SKM-1 treated with dmso at 0.1 percent for 144 hours (cell line): Measurements from ENCODE around the gene SLC16A8.
"Not testable (repeated sequence)": the region's sequence is repeated elsewhere in the genome, so short reads cannot be mapped to it uniquely, and the experiment has no call there.

Source experiments
- DNase-seq: peaks from one replicate; lab custom pipeline; 2025; ENCODE audit not compliant: unreplicated experiment; lab: John Stamatoyannopoulos, UW

Gene SLC16A8

GRCh38 chr22:38086942-38087341 lies 3.0 kb upstream of the SLC16A8 start:
- DNase-seq, result no peak

GRCh38 chr22:38086001-38086845 lies 2.2 kb upstream of the SLC16A8 start:
- no peak for DNase-seq

GRCh38 chr22:38085501-38085900 lies 1.5 kb upstream of the SLC16A8 start:
- DNase-seq, result no peak

- no peak for DNase-seq
Measured at GRCh38 chr22:38085056-38085455, 1.1 kb upstream of the SLC16A8 start.

- DNase-seq, result no peak
Measured at GRCh38 chr22:38082986-38083710, 836 bp downstream of the SLC16A8 start.

GRCh38 chr22:38081941-38082828 lies 1.8 kb downstream of the SLC16A8 start:
- DNase-seq, result no peak

DNA sequence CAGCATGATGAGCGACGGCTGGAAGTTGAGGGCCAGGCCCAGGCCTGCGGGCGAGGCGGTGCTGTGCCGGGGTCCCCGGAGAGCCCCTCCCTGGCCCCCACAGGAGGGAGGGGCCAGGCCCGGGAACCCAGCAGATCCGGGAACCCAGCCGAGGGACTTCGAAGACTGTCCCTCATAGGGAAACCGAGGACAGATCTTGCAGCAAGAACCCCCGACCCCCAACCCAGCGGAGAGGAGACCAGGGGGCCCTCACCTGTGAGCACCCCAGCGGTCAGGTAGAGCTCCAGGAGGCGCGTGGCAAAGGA lies 2.4 kb downstream of the SLC16A8 start:
- no peak for DNase-seq

DNA sequence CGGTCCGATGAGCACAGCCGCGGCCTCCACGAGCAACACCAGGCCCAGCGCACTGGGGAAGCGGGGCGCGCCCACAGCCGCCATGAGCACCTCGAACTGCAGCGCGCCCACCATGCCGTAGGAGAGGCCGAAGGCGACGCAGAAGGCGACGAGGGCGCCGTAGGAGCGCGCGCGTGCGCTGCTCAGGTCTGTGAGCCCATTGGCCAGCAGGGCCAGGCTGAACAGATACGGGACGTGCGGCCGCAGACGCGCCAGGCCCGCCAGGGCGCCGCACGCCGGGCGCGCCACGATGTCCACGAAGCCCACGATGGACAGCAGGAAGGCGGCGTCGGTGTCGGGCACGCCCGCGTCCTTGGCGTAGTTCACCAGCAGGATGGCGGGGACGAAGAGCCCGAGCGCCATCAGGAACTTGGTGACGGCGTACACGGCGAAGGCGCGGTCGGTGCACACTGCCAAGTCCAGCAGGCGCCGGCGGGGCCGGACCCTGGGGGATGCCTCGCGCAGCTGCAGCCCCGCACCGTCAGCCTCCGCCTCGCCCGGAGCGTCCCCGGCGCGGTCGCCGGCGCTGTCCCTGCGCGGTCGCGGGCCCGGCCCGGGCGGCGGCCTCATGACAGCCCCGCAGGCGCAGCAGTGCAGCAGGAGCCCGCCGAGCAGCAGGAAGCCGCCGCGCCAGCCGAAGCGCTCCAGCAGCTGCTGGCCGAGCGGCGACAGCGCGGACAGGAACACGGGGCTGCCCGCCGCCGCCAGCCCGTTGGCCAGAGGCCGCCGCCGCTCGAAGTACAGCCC lies 2.9 kb downstream of the SLC16A8 start:
- no peak for DNase-seq

DNA sequence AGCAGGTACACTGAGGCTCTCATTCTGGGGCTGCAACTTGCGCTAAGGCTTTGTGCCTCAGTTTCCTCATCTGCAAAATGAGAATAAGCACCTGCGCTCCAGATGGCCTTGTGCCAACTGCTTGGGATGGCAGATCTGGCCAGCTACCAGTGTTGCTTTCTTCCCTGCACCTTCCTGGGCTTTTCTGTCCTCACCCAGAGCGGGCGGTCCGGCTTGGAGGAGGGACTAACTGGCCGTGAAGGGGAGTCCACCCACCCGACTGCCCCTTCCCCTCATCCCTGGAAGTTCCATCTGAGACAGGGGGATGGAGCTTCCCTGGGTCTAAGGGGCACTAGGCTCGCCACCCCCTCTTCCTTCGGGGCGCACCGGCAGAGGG lies 3.5 kb downstream of the SLC16A8 start:
- DNase-seq, result no peak

- DNase-seq, result no peak
Measured at GRCh38 chr22:38079804-38080203, 4.2 kb downstream of the SLC16A8 start.

GRCh38 chr22:38079208-38079607 lies 4.8 kb downstream of the SLC16A8 start:
- not testable (repeated sequence) for DNase-seq

GRCh38 chr22:38078046-38078840 lies 5.7 kb downstream of the SLC16A8 start:
- no peak for DNase-seq

DNA sequence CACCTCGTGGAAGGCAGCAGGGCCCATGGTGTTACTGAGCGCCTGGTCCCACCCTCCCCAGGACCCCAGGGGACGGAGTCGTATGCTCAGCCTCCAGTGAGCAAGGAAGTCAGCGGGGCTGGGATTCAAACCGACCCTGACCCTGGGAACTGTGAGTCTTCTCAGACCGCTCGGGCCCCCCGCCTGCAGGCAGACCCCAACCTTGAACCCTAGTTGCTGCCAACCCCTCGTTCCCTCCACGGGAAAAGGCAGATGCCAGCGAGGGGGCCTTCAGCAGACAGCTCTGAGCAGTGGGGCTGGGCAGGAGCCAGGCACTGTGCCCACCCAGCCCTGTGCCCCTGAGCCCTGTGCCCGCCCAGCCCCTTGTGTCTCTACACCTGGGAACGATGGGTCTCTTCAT lies 6.4 kb downstream of the SLC16A8 start:
- no peak for DNase-seq

DNA sequence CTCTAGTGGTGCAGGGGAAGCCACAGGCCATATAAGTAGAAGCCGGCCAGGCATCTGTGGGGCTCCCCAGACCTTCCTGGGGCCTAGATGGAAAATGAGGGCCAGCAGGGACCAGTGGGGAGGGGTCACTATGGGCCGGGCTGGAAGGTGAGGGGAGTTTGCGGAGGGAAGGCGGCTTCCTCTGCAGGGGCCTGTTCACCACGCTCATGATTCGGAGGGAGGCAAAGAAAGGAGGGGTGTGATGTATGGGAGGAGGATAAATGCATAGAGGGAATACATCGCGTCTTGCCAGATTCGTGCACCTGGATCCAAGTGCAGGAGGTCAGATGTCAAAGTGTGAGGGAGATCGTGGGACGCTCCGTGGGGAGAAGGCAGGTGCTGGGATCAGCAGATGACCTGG lies 6.9 kb downstream of the SLC16A8 start:
- no peak for DNase-seq

GRCh38 chr22:38075961-38076360 lies 8.0 kb downstream of the SLC16A8 start:
- no peak for DNase-seq

GRCh38 chr22:38075105-38075825 lies 8.7 kb downstream of the SLC16A8 start:
- DNase-seq, result no peak

DNA sequence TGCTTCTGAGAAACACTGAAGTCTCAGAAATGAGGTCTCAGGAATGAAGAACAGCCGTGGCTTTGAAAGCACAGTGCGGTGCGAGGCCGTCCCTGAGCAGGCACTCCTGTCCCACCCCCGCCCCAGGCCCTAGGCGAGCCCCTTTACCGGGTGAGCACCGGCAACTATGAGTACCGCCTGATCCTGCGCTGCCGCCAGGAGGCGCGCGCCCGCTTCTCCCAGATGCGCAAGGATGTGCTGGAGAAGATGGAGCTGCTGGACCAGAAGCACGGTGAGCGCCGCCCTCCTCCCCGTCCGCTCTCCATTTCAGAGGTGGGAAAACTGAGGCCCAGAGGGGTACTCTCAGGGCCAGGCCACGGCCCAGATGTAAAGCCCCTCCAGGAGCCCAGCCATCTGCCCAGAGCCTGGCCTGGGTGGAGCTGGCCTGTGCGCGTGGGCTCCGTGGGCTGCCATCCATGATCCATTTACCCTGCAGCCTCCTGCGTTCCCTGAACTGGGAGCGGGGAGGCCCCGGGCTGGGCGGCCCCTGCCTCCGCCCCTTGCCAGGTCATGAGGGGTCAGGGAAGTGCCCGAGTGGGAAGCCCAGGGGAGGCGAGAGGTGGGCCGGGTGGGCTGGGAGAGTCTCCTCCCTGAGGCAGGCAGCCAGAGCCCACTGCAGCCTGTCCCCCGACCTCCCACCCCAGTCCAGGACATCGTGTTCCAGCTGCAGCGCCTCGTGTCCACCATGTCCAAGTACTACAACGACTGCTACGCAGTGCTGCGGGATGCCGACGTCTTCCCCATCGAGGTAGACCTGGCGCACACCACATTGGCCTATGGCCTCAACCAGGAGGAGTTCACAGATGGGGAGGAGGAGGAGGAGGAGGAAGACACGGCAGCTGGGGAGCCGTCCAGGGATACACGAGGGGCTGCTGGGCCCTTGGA lies 9.5 kb downstream of the SLC16A8 start:
- DNase-seq, result no peak
